ENCODE measurements around the gene SAMD13. TPM values are rescaled to one million over a fixed set of nuclear protein-coding genes. Genes with fewer than 3 reads are reported as not detected.

SAMD13 gene
- total and polyA plus RNA-seq, 10 of the 15 experiments (the other 5 are each of a cell fraction or from before 2014, with no cell fraction given), result 0.81 to 1.9 (median 1.2) TPM; not detected in 1

GRCh38 chr1:84376000-84376910, 74.7 kb downstream of the SAMD13 start:
- H3K4me3 ChIP-seq, result no peak overlapping the region
- no peaks in the 10 kb centered on the region for H3K36me3 ChIP-seq (ENCODE audit: control insufficient read depth in 2 of 2, insufficient read depth in 2 of 2, low read length in 1 of 2)
- H3K27ac ChIP-seq (ENCODE audit: control insufficient read depth, insufficient read depth), result no peak overlapping the region
- BruUV-seq (replicated peaks), result no TSS peak
- H3K27me3 ChIP-seq (replicated peaks in 1 of 2; ENCODE audit: control insufficient read depth in 2 of 2, insufficient read depth in 2 of 2, low read length in 1 of 2), result no peaks in the 10 kb centered on the region
- ATAC-seq (no peak), DNase-seq (ENCODE audit: low read depth, low spot score) (no peak), FAIRE-seq (no peak)
- WGBS (ENCODE audit: insufficient coverage, insufficient replicate concordance, low lambda C conversion rate, missing lambda C conversion rate), result 55% methylated on average over 7 of the region's 7 CpGs
- ChIA-PET RAD21 (ENCODE audit: unreplicated experiment) (no interaction called here), CTCF (interaction anchor here (0.7 to 1.0 kb wide), 2 partner anchors 44 to 406 kb away, joined by 3 read pairs; no protein-coding TSS in a partner anchor), SMC1A (ENCODE audit: uncharacterized antibody, unreplicated experiment) (interaction anchor here (0.8 to 0.9 kb wide), 2 partner anchors 15 to 105 kb away, joined by 3 read pairs; no protein-coding TSS in a partner anchor), POLR2A (no interaction called here)
- H4K20me1 ChIP-seq (ENCODE audit: control insufficient read depth, insufficient read depth), result no peaks in the 10 kb centered on the region
- no peaks in the 10 kb centered on the region for H3K79me2 ChIP-seq (ENCODE audit: control insufficient read depth, insufficient read depth, low read length)
- no peak overlapping the region for H2AFZ ChIP-seq (ENCODE audit: control insufficient read depth, low read depth, low read length)
- in situ Hi-C loops (cut with MboI) (no loop called here), intact Hi-C loops (cut with micrococcal nuclease; ENCODE audit: unreplicated experiment) (no loop called here)
- H3K4me1 ChIP-seq (ENCODE audit: control insufficient read depth, insufficient read depth, low read length), result no peaks in the 10 kb centered on the region
- no peaks in the 10 kb centered on the region for H3K9me3 ChIP-seq (replicated peaks; ENCODE audit: control insufficient read depth, insufficient read depth, low read length)
- no peak overlapping the region for H3K9ac ChIP-seq (ENCODE audit: control insufficient read depth, insufficient read depth, low read length)
- no peak overlapping the region for H3K4me2 ChIP-seq (ENCODE audit: control insufficient read depth, insufficient read depth)
- TF ChIP-seq CBFB (IDR thresholded peaks at IDR 0.05; ENCODE audit: low read depth) (no peak), ATF7 (IDR thresholded peaks at IDR 0.05; ENCODE audit: low read depth) (no peak), SRF (IDR thresholded peaks at IDR 0.05; ENCODE audit: low read depth in 2 of 2, low read length in 2 of 2) (no peak), ZNF384 (IDR thresholded peaks at IDR 0.05; ENCODE audit: borderline replicate concordance, low read depth, low read length) (no peak), CBX3 (IDR thresholded peaks at IDR 0.05; ENCODE audit: borderline replicate concordance, low read depth) (no peak), REST (IDR thresholded peaks at IDR 0.05; ENCODE audit: low read depth, low read length) (no peak), ZZZ3 (IDR thresholded peaks at IDR 0.05; ENCODE audit: control insufficient read depth, insufficient read length, low read depth) (no peak), POLR2A (IDR thresholded peaks at IDR 0.05; ENCODE audit: low read depth, low read length) (no peak)

Measured in GM12878 (cell line).